GM12864 (cell line): ENCODE results near the gene FOXL2.

Experiments used
- DNase-seq: peaks from one replicate; pipeline ENCODE4 v3.0.0-alpha.2; 2011; ENCODE audit warnings: low read depth
- H3K4me3 ChIP-seq: 2 replicates; pipeline ENCODE4 v1.5.1; 2011; ENCODE audit warnings: mild to moderate bottlenecking, low read depth, low read length, control low read depth
- CTCF ChIP-seq: IDR thresholded peaks from 2 replicates; pipeline ENCODE4 v1.5.1; 2011; ENCODE audit warnings: low read depth, mild to moderate bottlenecking, moderate library complexity, low read length, control low read depth, inconsistent platforms; ENCODE audit errors: missing control alignments

Gene FOXL2

GRCh38 chr3:138914870-138915502 lies 32.0 kb downstream of the FOXL2 start:
- no peak for DNase-seq
- H3K4me3 ChIP-seq, result no peak overlapping the region; the same call in 1 of the 2 replicates
- no peak for TF ChIP-seq CTCF

GRCh38 chr3:138913766-138914165 lies 33.2 kb downstream of the FOXL2 start:
- DNase-seq, result no peak
- no peak for TF ChIP-seq CTCF
- no peak overlapping the region for H3K4me3 ChIP-seq

- H3K4me3 ChIP-seq, result no peak overlapping the region
- TF ChIP-seq CTCF, result no peak
- no peak for DNase-seq
Observed at GRCh38 chr3:138912237-138912636, 34.7 kb downstream of the FOXL2 start.

- TF ChIP-seq CTCF, result no peak
- H3K4me3 ChIP-seq, result no peak overlapping the region
- no peak for DNase-seq
Observed at GRCh38 chr3:138911621-138912020, 35.3 kb downstream of the FOXL2 start.

- no peak for DNase-seq
- no peak for TF ChIP-seq CTCF
Observed at GRCh38 chr3:138909904-138910303, 37.0 kb downstream of the FOXL2 start.

GRCh38 chr3:138908846-138909245 lies 38.1 kb downstream of the FOXL2 start:
- H3K4me3 ChIP-seq, result no peak overlapping the region
- no peak for TF ChIP-seq CTCF
- DNase-seq, result no peak

More at GRCh38 chr3:138909904-138910303, 37.0 kb downstream of the FOXL2 start:
- no peak overlapping the region for H3K4me3 ChIP-seq

GRCh38 chr3:138907539-138907938 lies 39.4 kb downstream of the FOXL2 start:
- TF ChIP-seq CTCF, result no peak
- H3K4me3 ChIP-seq, result no peak overlapping the region
- no peak for DNase-seq
